Choroid plexus epithelial cell (primary cell): ENCODE measurements around the gene ELFN1.

Experiments used
- DNase-seq: peaks from one replicate; pipeline ENCODE4 v3.0.0-alpha.2; 2010; ENCODE audit warnings: low read depth
- H3K4me3 ChIP-seq: 2 replicates; pipeline ENCODE4 v1.5.1; 2011; ENCODE audit warnings: low read depth, mild to moderate bottlenecking, control low read depth, low read length, moderate library complexity
- TF ChIP-seq, protein P1 (sequence below): conservative IDR thresholded peaks from 2 replicates; pipeline ENCODE4 v1.5.1; 2011; ENCODE audit warnings: low read depth, mild to moderate bottlenecking, control low read depth, inconsistent platforms, low read length, moderate library complexity

ELFN1 gene

DNA sequence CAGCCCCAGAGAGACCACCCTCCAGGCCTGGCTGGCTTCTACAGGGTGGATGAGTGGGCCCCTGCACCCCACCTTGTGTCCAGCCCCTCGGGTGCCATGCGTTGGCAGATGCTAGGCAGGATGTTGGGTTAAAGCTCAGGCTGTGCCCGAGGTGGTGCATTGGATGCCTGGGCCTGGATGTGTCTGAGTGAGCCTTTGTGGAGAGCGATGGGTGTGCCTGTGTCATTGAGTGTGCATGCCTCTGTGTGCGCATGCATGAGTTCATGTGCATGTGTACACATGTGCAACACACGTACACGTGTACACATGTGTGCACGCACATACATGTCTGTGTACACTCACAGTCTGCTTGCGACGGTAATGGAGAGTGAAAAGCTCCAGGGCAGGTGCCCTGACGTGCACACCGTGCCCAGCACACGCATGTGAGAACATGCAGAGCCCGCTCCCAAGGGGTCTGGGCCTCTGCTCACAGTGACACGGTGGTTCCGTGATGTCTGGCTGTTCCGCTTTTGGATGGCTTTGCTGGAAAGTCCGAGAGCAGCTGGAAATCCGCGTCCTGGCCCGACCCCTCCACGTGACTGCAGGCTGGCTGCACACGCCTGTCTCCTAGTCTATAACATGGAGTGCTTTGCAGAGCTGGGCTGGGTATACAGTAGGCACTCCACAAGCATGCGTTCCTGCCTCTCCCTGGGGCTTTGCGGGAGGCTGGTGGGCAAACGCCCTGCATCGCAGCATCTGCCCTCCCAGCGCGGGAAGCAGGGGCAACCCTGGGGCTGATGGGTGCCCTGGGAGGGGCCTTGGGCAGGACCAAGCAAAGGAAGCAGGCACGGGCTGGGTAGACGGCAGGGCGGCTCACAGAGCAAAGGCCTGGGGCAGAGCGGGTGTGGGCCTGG, 36.9 kb downstream of the ELFN1 start:
- H3K4me3 ChIP-seq: no peak overlapping the region
- TF ChIP-seq, protein P1, sequence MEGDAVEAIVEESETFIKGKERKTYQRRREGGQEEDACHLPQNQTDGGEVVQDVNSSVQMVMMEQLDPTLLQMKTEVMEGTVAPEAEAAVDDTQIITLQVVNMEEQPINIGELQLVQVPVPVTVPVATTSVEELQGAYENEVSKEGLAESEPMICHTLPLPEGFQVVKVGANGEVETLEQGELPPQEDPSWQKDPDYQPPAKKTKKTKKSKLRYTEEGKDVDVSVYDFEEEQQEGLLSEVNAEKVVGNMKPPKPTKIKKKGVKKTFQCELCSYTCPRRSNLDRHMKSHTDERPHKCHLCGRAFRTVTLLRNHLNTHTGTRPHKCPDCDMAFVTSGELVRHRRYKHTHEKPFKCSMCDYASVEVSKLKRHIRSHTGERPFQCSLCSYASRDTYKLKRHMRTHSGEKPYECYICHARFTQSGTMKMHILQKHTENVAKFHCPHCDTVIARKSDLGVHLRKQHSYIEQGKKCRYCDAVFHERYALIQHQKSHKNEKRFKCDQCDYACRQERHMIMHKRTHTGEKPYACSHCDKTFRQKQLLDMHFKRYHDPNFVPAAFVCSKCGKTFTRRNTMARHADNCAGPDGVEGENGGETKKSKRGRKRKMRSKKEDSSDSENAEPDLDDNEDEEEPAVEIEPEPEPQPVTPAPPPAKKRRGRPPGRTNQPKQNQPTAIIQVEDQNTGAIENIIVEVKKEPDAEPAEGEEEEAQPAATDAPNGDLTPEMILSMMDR: no peak
- no peak for DNase-seq

DNA sequence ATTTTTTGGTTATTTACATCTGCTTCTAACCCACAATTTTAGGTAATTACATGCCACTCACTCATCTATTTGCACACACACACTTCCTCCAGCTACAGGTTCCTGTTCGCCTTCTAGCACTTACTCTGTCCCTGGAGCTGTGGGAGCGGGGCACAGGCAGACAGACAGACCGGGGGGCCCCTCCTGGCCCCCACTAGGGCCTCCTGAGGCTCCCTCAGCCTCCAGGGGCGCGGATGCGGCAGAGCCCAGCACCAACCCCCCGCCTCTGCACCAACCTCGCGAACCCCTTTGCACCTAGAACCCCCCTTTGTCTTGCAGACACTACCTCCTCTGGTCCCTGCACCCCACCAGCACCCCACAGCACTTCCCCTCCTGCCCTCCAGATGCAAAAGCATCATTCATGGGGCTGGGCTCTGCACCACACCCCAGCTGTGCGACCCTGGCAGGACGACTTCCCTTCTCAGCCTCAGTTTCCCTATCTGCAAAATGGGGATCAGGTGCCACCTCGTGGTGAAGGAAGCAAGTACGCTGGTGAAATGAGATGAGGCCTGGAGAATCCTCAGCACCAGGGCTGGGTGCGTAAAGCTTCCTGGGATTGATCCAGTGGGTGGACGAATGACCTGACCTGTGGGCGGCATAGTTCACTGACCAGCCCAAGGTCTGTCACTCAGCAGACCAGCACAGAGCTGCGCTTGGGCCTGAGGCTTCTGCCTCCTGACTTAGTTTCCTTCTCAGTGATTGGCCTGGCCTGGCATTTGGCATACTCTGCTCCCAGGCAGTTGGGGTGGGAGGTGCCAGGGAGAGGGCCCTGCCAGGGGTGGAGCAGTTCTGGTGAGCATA, 37.9 kb downstream of the ELFN1 start:
- no peak for DNase-seq
- no peak overlapping the region for H3K4me3 ChIP-seq
- TF ChIP-seq, protein P1: peak; percentile 23

DNA sequence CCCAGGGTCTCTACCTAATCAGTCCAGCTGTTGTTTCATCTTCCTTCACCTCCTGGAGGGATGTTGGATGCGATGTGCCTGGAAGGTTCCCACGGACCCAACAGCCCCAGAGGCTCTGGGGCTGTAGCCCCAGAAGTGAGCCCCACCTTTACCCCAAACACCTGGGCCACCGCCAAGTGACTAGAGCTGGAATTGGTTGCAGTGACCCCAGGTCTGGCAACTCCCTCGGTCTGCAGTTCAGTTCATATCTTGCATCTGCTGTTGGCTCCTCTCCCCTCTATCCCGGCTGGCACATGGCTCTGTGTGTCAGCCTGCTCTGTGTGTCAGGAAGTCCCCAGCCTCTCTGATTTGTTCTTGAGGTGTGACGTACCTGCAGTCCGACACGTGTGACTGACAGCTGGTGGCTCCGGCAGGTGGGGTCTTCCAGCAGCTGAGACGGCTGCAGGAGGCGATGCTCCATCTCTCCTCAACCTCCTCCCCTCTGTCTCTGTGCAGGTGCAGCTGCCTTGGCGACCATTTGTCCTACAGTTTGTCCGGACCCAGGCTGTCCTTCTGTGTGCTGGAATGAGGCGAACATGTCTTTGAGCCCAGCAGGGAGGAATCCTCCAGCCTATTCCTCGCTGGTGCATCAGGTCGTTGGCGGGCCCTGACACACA, 38.6 kb downstream of the ELFN1 start:
- no peak overlapping the region for H3K4me3 ChIP-seq
- TF ChIP-seq, protein P1: no peak
- no peak for DNase-seq

DNA sequence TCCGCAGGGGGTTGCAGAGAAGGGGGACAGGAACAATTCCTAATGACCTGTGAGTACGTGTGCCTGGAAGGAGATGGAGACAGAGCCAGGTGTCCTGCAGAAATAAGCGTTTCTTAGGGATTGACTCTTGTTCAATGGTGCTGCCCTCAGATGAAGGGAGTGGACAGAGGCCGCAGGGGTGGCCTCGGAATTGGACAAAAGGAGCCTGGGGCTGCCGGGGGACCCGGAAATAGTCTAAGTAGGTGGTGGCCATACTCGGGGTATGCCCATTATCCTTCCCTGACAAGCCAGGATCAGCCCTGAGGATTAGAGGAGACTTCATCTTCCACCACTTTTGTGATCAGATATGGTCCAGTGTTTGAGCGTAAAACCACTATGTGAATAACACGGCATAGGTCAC, 39.2 kb downstream of the ELFN1 start:
- TF ChIP-seq, protein P1: no peak
- no peak overlapping the region for H3K4me3 ChIP-seq
- no peak for DNase-seq

DNA sequence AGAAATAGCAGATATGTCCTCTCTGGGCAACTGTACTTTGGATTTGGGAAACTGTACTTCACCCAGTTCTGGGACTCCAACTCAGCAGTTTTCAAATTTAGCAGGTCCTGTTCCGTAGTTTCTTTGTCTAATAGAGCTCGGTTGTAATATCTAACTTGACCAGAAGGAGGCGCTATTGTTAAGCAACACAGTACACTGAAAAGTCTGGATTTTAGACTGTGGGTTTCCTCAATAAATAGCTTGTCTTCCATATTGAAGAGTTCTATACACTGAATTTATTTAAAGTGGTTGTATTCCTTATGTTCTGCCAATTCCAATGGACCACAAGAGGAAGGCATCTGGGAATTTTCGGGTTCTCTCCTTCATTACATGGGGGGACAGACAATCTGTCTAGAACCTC, 39.8 kb downstream of the ELFN1 start:
- peak; percentile 7 for DNase-seq
- no peak overlapping the region for H3K4me3 ChIP-seq

DNA sequence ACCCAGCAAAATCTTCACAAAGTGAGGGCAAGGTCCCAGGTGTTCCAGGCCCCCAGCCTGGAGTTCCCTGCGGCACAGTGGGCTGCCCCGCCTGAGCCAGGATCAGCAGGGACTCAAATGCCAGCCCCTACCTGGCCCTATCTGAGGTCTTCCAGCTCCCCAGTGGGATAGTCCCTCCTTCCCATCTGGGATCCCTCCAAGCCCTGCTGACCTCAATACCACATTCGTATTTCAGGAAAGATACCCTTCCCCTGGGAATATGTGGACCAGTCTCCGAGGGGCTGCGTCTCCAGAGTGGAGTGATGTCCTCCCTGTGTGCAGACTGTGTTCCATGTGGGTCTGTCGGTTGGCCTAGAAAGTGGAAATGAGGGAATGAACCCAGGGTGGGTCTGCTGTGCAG, 40.9 kb downstream of the ELFN1 start:
- no peak for DNase-seq
- TF ChIP-seq, protein P1: no peak

More for the DNA sequence above, 39.8 kb downstream of the ELFN1 start:
- TF ChIP-seq, protein P1: peak; percentile 41

More for the DNA sequence above, 40.9 kb downstream of the ELFN1 start:
- no peak overlapping the region for H3K4me3 ChIP-seq
